HG03196 (cell line): Measurements from ENCODE around the gene UBQLN1.
A peak's percentile ranks its signal among the peaks of the same experiment; 100 is the strongest.
"Not testable (repeated sequence)": the region's sequence is repeated elsewhere in the genome, so short reads cannot be mapped to it uniquely, and the experiment has no call there.

Experiments
- ATAC-seq: cut with Tn5 transposase; IDR thresholded peaks from one replicate; pipeline ENCODE4 v1.9.1; 2021; ENCODE audit not compliant: unreplicated experiment

Gene UBQLN1

DNA sequence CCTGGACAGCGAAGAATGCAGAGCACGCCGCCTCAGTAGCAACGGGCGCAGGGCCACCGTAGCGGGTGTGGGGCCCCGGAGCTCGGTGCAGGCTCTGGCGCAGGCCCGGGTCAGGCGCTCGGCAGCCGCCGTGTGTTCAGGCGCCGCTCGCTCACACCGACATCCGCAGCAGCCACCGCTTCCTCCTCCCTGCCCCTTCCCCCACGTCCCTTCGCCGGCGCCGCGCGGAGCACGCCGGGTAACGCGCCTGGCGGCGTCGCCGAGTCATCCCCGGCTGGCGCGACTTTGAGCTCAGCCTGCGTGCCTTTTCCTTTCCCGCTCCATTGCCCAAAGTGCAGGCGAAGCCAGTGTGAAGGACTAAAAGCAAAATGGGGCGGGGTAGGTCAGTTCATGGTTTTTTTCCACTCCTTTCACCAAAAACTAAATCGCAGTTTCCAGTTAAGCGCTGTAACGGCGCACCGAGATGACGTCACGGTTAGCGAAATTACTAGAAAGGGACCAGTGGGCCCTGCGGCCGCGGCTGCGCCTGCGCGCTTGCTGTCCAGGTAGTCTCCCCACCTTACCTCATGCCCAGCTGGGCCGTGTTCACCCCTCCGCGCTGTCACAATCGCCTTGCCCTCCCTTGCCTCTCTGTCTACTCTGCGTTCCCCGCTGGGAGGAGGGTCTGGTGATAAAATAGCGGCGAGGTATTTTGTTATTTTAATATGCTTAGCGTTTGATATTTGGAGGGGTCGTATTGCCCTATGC is at the start of gene UBQLN1:
TSS of gene UBQLN1 (minus strand) at position 191 of the 747 bp plus-strand sequence. CDS start 279 bp downstream, outside the sequence.
- peak; percentile 85 for ATAC-seq

GRCh38 chr9:83754383-83754977 is 46.7 kb upstream of the UBQLN1 start:
- ATAC-seq: peak; percentile 83

DNA sequence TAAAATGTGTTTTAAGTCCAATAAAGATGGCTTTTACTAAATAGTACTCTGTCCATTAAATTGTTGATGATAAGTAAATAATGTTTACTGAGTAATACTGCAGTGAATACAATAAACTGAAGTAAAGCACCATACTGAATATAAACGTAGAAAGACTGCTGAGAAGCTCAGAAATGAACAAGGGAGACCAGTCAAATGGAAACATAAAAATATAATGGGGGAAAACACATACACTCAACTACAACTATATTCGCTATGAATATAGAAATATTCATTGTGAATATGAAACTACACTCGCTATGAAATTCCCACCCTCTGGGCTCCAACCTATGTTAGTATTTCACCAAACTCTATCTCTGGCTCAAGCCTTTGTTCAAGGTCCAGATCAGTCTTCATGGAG is 41.9 kb upstream of the UBQLN1 start:
- ATAC-seq: no peak

DNA sequence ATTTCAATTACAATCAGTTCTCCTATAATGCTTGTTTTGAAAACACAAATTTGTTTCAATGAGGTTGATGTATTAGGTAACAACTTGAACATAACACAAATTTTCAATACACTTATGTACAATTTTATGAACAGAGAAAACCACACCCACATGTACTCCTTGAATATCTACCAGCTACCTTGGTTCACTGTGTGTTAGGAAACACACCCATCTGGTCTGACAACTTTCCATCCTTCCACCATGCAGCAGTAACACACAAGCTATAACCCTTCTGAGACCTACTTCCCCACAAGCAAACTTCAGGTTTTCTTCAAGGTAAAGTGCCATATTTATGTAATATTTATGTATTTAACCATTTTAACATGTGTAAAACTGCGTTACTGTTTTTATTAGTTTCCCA is 36.4 kb upstream of the UBQLN1 start:
- no peak for ATAC-seq

GRCh38 chr9:83733739-83734138 is 26.0 kb upstream of the UBQLN1 start:
- no peak for ATAC-seq

DNA sequence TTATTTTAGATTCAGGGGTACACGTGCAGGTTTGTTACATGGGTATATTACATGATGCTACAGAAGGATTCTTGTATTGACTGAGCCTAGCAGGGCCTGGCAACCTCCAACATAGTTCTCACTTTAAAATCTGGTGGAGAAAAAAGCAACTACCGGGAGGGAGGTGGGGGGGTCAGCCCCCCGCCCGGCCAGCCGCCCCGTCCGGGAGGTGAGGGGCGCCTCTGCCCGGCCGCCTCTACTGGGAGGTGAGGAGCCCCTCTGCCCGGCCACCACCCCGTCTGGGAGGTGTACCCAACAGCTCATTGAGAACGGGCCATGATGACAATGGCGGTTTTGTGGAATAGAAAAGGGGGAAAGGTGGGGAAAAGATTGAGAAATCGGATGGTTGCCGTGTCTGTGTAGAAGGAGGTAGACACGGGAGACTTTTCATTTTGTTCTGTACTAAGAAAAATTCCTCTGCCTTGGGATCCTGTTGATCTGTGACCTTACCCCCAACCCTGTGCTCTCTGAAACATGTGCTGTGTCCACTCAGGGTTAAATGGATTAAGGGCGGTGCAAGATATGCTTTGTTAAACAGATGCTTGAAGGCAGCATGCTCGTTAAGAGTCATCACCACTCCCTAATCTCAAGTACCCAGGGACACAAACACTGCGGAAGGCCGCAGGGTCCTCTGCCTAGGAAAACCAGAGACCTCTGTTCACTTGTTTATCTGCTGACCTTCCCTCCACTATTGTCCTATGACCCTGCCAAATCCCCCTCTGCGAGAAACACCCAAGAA is 21.0 kb upstream of the UBQLN1 start:
- not testable (repeated sequence) for ATAC-seq

DNA sequence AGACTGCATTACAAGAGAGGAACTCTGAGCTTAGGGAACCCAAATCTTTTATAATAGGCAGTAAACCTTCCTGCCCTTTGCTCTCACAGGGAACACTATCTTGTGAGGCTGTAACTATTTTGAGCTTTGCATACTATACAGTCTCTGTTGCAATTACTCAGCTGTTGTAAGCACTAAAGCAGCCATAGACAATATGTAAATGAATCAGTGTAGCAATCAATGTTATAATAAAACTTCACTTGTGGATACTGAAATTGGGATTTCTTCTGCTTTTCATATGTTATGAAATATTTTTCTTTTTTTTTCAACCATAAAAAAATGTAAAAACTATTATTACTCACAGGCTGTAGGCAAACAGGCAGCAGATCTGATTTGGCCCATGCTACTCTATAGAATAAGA is 16.7 kb upstream of the UBQLN1 start:
- no peak for ATAC-seq

DNA sequence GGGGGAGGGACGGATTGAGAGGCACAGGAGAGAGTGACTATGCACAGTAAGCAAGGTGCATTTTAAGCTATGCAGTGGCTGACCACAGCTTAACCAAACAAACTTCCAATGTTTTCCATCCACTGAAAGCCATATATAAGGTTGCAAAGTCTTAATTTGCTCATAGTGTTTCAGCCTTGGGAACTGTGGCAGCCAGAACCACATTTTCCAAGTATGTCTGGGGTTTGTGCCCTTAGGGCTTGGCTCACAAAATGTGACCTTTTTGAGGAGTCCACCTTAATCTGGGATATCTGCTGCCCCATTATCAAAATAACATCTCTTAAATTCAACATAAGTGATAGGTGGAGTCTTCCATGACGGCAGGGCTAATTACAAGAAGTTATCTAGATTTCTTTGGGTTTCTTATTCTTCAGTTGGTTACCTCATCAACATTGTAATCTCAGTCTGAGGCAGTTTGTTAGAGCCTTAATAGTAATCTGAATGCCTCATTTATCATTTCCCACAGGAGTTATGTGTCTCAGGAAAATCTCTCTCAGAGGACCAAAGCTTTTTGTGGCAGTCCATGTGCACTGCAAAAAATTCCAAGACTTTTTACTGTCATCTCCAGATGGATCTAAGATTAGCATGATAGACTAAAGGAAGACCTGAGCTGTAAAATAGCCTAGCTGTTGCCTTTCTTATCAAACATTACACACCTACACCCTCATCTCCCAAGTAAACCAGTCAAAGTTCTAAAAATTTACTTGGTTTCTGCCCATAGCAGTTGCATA is 15.2 kb upstream of the UBQLN1 start:
- ATAC-seq: no peak

DNA sequence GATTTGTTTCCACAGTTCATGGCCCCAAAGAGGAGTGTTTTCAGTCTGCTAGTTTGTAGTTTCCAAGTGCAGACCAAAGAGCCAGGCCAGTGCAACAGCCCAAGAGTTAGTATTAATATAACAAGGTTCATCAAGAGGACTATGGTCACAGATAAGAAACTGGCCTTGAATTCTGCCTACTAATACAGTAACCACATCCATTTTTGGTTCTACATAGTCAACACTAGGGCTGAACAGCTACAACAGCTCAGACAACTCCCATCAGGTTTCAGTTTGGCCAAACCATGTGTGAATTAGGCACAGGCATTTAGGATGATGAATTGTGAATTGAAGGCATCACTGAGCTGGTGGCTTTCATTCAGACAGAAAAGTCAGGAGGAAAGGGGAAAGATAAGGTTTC is 13.8 kb upstream of the UBQLN1 start:
- ATAC-seq: no peak

- no peak for ATAC-seq
Measured at GRCh38 chr9:83715794-83716193, 8.0 kb upstream of the UBQLN1 start.

- ATAC-seq: no peak
Measured at GRCh38 chr9:83715221-83715620, 7.5 kb upstream of the UBQLN1 start.

DNA sequence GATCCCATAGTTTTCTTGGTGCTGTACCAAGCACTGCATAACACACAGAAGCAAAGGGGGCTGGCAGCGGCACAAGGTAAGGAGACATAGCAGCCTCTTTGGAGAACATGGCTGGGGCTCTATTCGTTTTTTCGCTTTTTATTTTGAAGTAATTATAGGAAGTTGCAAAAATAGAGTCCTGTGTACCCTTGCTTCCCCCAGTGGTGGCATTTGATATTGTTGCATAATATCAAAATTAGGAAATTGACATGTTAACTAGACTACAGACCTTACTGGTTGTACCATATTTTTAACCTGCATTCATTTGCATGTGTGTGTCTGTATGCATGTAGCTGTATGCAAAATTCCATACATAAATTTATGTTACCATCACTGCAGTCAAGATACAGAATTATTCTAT is 6.6 kb upstream of the UBQLN1 start:
- ATAC-seq: no peak

DNA sequence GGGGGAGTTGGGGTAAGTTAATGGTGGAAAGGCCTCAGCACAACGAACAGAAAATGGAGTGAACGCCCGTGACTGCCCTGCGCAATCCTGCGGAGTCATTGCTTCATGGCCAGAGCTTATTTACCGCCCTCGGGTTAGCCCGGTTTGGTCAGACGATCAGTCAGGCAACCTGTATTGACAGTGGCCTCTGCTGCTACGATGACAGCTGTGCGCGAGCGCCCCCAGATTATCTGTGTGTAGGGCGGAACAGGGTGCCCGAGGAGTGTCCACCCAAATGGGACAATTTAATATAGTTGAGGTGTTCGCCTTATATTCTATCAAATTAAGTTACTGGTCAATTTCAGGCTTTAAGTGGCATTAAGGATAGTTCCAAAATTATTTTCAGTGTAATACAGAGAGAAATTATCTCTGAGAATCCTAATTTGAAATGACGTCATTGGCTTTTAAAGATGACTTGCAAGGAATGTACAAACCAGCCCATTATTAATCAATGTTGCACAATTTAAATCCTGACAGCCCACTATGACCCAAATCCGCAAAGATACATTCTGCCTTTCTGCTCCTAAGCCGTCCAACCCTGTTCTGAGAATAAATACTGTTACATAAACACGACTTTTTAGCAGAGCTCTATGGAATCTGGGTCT is 879 bp upstream of the UBQLN1 start:
- peak; percentile 59 for ATAC-seq

GRCh38 chr9:83707518-83707767 is 315 bp downstream of the UBQLN1 start:
- ATAC-seq: peak; percentile 48

GRCh38 chr9:83706676-83707517 is 861 bp downstream of the UBQLN1 start:
- peak; percentile 16 for ATAC-seq

GRCh38 chr9:83705219-83705651 is 2.5 kb downstream of the UBQLN1 start:
- not testable (repeated sequence) for ATAC-seq

- no peak for ATAC-seq
Measured at GRCh38 chr9:83701769-83702168, 6.0 kb downstream of the UBQLN1 start.

DNA sequence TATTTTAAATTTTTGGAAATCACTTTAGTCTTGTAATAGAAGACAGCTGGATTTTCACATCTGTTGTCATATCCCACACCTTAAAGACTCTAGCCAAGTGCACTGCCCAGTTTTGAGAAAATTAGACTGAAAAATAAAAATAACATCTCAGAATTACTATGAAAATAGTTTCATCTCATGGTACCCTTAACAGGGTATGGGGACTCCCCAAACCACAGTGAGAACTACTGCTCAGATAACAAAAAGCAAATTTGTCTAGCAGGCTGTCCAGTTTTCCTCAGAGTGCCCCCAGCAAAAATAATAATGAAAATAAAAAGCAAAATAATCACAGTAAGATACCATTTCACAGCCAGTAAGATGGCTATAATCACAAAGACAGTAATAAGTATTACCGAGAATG is 6.5 kb downstream of the UBQLN1 start:
- no peak for ATAC-seq

GRCh38 chr9:83699615-83700014 is 8.1 kb downstream of the UBQLN1 start:
- no peak for ATAC-seq

DNA sequence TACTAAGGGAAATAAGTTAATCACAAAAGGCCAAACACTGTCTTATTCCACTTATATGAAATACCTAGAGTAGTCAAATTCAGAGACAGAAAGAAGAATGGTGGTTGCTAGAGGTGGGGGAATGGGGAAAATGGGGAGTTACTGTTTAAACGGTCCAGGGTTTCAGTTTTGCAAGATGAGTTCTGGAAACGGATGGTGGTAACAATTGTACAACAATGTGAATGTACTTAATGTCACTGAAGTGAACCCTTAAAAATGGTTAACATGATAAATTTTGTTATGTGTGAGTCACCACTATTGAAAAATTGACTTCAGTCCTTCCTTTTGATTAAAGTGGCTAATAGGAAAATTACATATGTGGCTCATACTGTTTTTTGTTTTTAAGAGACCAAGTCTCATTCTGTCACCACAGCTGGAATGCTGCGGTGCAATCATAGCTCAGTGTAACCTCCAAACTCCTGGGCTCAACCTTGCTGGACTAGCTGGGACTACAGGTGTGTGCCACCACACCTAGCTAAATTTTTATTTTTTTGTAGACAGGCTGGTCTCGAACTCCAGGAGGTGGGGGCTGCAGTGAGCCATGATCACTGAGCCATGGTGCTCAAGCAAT is 8.7 kb downstream of the UBQLN1 start:
- no peak for ATAC-seq
